Measurements from ENCODE around the gene ANKS1B. TPM values are rescaled to one million over a fixed set of nuclear protein-coding genes. Genes with fewer than 3 reads are reported as not detected.
"Not testable (repeated sequence)": the region's sequence is repeated elsewhere in the genome, so short reads cannot be mapped to it uniquely, and the experiment has no call there.

The ANKS1B gene
- total RNA-seq, 1 donor from 2014 or later = 0.46 TPM

GRCh38 chr12:99249543-99249942 lies 735.2 kb downstream of the ANKS1B start:
- H3K4me3 ChIP-seq (ENCODE audit: low read depth, low read length) = no peak overlapping the region
- TF ChIP-seq, protein P1, sequence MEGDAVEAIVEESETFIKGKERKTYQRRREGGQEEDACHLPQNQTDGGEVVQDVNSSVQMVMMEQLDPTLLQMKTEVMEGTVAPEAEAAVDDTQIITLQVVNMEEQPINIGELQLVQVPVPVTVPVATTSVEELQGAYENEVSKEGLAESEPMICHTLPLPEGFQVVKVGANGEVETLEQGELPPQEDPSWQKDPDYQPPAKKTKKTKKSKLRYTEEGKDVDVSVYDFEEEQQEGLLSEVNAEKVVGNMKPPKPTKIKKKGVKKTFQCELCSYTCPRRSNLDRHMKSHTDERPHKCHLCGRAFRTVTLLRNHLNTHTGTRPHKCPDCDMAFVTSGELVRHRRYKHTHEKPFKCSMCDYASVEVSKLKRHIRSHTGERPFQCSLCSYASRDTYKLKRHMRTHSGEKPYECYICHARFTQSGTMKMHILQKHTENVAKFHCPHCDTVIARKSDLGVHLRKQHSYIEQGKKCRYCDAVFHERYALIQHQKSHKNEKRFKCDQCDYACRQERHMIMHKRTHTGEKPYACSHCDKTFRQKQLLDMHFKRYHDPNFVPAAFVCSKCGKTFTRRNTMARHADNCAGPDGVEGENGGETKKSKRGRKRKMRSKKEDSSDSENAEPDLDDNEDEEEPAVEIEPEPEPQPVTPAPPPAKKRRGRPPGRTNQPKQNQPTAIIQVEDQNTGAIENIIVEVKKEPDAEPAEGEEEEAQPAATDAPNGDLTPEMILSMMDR (conservative IDR thresholded peaks at IDR 0.05; ENCODE audit: low read depth, low read length) = no peak
- DNase-seq (ENCODE audit: low read depth) = no peak

GRCh38 chr12:99237907-99238538 lies 746.7 kb downstream of the ANKS1B start:
- not testable (repeated sequence) for H3K4me3 ChIP-seq (ENCODE audit: low read depth, low read length); DNase-seq (ENCODE audit: low read depth)

- H3K4me3 ChIP-seq (ENCODE audit: low read depth, low read length) = no peak overlapping the region
- TF ChIP-seq, protein P1 (conservative IDR thresholded peaks at IDR 0.05; ENCODE audit: low read depth, low read length) = no peak
- no peak for DNase-seq (ENCODE audit: low read depth)
Observed at GRCh38 chr12:99235381-99235780, 749.4 kb downstream of the ANKS1B start.

DNA sequence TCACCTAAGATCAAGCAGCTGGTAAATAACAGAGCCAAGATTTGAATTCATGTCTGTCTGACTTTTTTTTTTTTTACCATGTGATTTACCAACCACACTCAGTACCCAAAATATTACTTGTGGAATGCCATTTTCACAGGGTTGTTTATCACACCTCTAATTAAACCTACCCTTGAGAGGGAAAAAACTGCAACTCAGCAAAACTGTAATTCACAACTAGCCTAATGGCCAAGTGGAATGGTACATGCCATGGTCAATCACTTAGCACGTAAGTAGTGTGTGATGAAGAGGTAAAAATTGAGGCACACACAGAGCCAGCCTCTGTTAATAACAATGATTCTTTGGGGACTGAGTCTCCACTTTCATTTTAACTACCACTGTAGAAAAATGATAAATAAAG lies 750.0 kb downstream of the ANKS1B start:
- TF ChIP-seq, protein P1 (conservative IDR thresholded peaks at IDR 0.05; ENCODE audit: low read depth, low read length) = no peak
- no peak overlapping the region for H3K4me3 ChIP-seq (ENCODE audit: low read depth, low read length)
- DNase-seq (ENCODE audit: low read depth) = no peak

DNA sequence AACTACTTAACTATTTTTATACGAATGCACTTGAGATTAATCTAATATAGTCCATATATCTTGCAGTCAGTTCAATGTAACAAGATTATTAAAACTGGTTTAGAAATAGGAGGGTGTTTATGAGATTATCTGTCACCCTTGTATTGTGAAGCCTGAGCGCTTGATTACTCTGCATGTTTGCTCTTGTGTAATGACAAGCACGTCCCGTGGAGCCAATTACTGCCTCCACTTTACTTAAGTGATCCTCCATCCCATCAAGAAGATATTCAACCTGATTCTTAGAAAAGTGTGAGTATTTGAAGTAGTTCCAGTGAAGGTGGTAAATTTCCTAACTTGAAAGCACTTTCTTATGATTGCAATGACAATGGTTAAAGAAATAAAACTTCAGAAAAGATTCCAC lies 752.4 kb downstream of the ANKS1B start:
- TF ChIP-seq, protein P1 (conservative IDR thresholded peaks at IDR 0.05; ENCODE audit: low read depth, low read length) = no peak
- no peak for DNase-seq (ENCODE audit: low read depth)
- H3K4me3 ChIP-seq (ENCODE audit: low read depth, low read length) = no peak overlapping the region

GRCh38 chr12:99231031-99231430 lies 753.7 kb downstream of the ANKS1B start:
- H3K4me3 ChIP-seq (ENCODE audit: low read depth, low read length) = no peak overlapping the region
- TF ChIP-seq, protein P1 (conservative IDR thresholded peaks at IDR 0.05; ENCODE audit: low read depth, low read length) = no peak
- DNase-seq (ENCODE audit: low read depth) = no peak

DNA sequence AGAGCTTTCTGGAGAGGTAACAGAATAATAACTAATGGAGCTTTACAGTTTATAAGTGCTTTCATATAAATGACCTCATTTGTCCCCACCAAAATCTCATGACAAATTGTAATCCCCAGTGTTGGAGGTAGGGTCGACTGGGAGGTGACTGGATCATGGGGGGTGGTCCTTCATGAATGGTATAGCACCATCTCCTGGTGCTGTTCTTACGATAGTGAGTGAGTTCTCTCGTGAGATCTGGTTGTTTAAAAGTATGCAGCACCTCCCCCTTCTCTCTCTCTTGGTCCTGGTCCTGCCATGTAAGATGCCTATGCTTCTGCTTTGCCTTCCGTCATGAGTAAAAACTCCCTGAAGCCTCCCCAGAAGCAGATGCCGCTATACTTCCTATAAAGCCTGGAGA lies 760.5 kb downstream of the ANKS1B start:
- TF ChIP-seq, protein P1 (conservative IDR thresholded peaks at IDR 0.05; ENCODE audit: low read depth, low read length) = no peak
- DNase-seq (ENCODE audit: low read depth) = no peak
- no peak overlapping the region for H3K4me3 ChIP-seq (ENCODE audit: low read depth, low read length)
